Large intestine (tissue), 3 donors: Measurements from ENCODE around the gene CFAP73. TPM values are rescaled to one million over a fixed set of nuclear protein-coding genes. Genes with fewer than 3 reads are reported as not detected.

Experiments
- DNase-seq, 2 donors: peaks; one replicate each; pipeline versions ENCODE4 v3.0.0 to v3.0.0-alpha.2; 2013
- H3K27ac ChIP-seq: one replicate; pipeline ENCODE4 v1.5.1; 2013; ENCODE audit warnings: low read length
- H3K27me3 ChIP-seq: 2 replicates; pipeline ENCODE4 v1.6.1; 2013; ENCODE audit warnings: low read length; ENCODE audit not compliant: control insufficient read depth, insufficient read depth
- H3K36me3 ChIP-seq: 2 replicates; pipeline ENCODE4 v1.6.1; 2013; ENCODE audit warnings: low read length; ENCODE audit not compliant: control insufficient read depth, insufficient read depth
- H3K4me1 ChIP-seq: one replicate; pipeline ENCODE4 v1.6.1; 2013; ENCODE audit warnings: low read length; ENCODE audit not compliant: control insufficient read depth, insufficient read depth
- H3K4me3 ChIP-seq: one replicate; pipeline ENCODE4 v1.5.1; 2013; ENCODE audit warnings: low read length
- H3K9me3 ChIP-seq: one replicate; pipeline ENCODE4 v1.6.1; 2013; ENCODE audit warnings: mild to moderate bottlenecking, low read depth, low read length, moderate library complexity; ENCODE audit not compliant: control insufficient read depth
- WGBS: methylation state at CpG from one replicate; pipeline ENCODE4 v1.1.5; 2013; ENCODE audit warnings: low lambda C conversion rate; ENCODE audit not compliant: insufficient coverage; 5-methylcytosine and 5-hydroxymethylcytosine counted together
- polyA plus RNA-seq: library from polyadenylated mRNA; unstranded; fragments of 120-200 nt; gene quantifications from one replicate; pipeline ENCODE4 v1.2.1, GENCODE V29; 2013

The CFAP73 gene
- polyA plus RNA-seq, 1 donor, result 0.34 TPM

DNA sequence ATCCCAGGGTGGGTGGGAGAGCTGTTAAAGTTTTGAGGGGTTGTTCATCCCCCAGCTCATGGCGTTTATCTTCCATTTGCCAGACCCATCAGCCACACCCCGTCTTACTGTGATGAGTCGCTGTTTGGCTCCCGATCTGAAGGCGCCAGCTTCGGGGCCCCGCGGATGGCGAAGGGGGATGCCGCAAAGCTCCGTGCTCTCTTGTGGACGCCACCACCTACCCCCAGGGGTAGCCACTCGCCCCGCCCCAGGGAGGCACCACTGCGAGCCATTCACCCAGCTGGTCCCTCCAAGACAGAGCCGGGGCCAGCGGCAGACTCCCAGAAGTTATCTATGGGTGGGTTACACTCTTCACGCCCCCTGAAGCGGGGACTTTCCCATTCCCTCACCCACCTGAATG lies 41.7 kb downstream of the CFAP73 start:
- Histone ChIP-seq H3K4me3 (no peak overlapping the region), H3K27ac (no peak overlapping the region), H3K9me3 (no peaks in the 10 kb centered on the region), H3K4me1 (peaks cover 10% of the 10 kb centered on the region), H3K27me3 (no peaks in the 10 kb centered on the region), H3K36me3 (peaks cover 28% of the 10 kb centered on the region)
- no peak for DNase-seq
- WGBS, result no CpG with 5 or more reads among the region's 19 CpGs

DNA sequence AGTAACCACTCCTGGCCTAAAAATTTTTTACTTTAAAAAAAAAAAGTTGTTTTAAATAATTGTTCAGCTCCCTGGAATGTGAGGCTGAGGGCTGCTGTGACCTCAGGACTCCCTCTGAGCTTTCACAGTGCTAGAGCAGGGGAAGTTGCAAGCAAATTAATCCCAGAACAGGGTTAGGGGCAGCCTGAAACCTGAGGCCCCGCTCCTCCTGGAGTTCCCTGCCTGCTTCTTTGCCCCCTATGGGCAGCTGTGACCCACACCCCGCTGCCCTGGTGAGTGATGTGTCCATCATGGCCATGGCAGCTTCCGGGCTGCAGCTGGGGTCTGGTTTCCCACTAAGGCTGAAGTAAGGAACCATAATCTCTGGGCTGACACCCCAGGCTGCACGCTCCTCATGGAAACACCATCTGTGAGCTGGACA lies 45.5 kb downstream of the CFAP73 start:
- WGBS, result no CpG with 5 or more reads among the region's 4 CpGs
- Histone ChIP-seq H3K27me3 (no peaks in the 10 kb centered on the region), H3K36me3 (peaks cover 21% of the 10 kb centered on the region), H3K4me1 (no peaks in the 10 kb centered on the region), H3K27ac (no peak overlapping the region), H3K4me3 (no peak overlapping the region), H3K9me3 (no peaks in the 10 kb centered on the region)
- no peak for DNase-seq

DNA sequence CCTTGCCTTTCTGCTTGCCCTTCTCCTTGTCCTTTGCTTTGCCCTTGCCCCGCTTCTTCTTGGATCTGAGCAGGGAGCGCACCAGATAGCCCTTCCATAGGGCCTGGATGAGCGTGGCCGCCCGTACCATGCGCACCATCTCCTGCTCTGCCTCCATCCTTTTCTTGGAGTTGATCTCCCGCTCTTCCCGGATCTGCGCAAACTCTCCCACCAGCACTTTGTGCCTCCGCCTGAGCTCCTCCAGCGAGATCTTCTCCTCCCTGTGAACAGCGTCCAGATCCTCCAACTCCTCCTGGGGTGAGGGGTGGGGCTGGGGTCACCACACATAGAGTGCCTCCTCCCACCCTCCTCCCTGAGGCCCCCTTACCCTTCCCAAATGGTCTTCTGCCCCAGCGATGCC lies 46.1 kb downstream of the CFAP73 start:
- peaks cover 16% of the 10 kb centered on the region for H3K36me3 ChIP-seq

DNA sequence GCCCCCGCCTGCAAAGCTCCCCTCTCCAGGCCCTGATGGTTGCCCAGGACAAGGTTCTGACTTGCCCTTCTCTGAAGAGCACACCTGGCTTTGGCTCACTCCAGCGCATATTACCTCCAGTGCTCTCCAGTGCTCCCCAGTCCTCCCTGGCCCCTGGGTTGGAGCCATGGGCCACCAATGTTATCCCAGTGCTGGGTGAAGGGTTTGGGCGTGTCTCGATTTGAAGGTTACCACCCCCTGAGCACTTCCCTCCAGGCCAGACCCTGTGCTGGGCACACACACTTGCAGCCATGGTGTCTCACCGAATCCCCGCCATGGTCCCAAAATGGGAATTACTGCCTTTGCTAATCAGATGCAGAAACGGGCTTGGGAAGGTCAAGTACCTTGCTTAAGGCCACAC lies 47.1 kb downstream of the CFAP73 start:
- Histone ChIP-seq H3K27ac (no peak overlapping the region), H3K27me3 (no peaks in the 10 kb centered on the region), H3K4me1 (no peaks in the 10 kb centered on the region), H3K4me3 (no peak overlapping the region), H3K9me3 (no peaks in the 10 kb centered on the region), H3K36me3 (peaks cover 10% of the 10 kb centered on the region)
- WGBS, result no CpG with 5 or more reads among the region's 7 CpGs
- no peak for DNase-seq

More for the DNA sequence above, 46.1 kb downstream of the CFAP73 start:
- no peak overlapping the region for H3K27ac ChIP-seq
- no peaks in the 10 kb centered on the region for H3K9me3 ChIP-seq
- no peak for DNase-seq
- no peaks in the 10 kb centered on the region for H3K27me3 ChIP-seq
- WGBS, result no CpG with 5 or more reads among the region's 13 CpGs
- H3K4me1 ChIP-seq, result no peaks in the 10 kb centered on the region
- H3K4me3 ChIP-seq, result no peak overlapping the region

DNA sequence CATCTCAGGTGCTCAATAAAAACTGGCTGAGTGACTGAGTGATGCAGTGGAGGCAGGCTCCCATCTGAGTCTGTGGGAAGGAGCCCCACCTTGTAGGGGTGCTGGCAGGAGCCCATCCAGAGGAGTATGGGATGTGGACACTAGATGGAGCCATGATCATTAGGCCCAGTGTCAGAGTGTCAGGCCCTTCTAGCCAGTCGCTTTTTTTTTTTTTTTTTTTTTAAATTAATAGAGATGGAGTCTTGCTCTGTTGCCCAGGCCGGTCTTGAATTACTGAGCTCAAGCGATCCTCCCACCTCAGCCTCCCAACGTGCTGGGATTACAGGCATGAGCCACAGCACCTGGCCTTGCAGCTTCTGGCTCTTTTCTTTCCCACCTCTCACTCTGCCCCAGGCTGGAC lies 47.5 kb downstream of the CFAP73 start:
- no peak overlapping the region for H3K27ac ChIP-seq
- DNase-seq, result peak; percentile 52 to 60
- no peaks in the 10 kb centered on the region for H3K9me3 ChIP-seq
- WGBS, result 0% methylated on average over 1 of the region's 4 CpGs
- no peak overlapping the region for H3K4me3 ChIP-seq
- H3K36me3 ChIP-seq, result peaks cover 6% of the 10 kb centered on the region
- H3K27me3 ChIP-seq, result no peaks in the 10 kb centered on the region
- no peaks in the 10 kb centered on the region for H3K4me1 ChIP-seq

DNA sequence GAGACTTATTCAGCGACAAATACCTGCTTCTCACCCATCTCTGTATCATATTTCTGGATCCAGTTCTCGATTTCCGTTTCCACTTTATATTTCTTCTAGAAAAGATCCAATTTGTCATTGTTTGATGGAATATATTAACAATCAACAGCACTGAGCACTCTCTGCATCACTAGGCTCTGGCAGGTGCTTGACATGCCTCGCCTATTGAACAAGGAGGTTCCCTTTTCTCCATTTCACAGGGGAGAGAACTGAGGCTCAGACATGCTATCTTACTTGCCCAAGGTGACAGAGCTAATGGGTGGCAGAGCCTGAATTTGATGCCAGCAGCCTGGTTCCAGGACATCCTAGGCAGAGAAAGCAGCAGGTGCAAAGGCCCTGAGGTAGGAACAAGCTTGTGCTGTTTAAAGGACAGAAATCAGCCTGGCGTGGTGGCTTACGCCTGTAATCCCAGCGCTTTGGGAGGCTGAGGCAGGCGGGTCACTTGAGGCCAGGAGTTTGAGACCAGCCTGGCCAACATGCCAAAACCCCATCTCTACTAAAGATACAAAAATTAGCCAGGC lies 48.1 kb downstream of the CFAP73 start:
- Histone ChIP-seq H3K27ac (no peak overlapping the region), H3K36me3 (peaks cover 2% of the 10 kb centered on the region), H3K9me3 (no peaks in the 10 kb centered on the region), H3K27me3 (no peaks in the 10 kb centered on the region), H3K4me3 (no peak overlapping the region), H3K4me1 (no peaks in the 10 kb centered on the region)
- DNase-seq, result no peak
- 100% methylated on average over 1 of the region's 8 CpGs for WGBS

DNA sequence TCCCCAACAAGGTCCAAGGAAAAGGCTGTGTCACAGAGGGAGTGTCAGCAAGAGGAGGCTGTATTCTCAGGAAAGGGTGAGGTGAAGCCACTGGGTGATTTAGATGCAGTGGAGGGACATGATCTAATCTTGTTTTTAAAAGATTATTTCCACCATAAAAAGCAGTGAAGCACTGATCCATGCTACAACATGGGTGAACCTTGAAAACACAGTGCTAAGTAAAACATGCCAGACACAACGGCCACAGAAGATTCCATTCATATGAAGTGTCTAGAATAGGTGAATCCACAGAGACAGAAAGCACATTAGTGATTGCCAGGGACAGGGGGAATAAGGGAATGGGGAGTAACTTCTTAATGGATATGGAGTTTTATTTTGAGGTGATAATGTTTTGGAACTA lies 48.8 kb downstream of the CFAP73 start:
- DNase-seq, result no peak
- no CpG with 5 or more reads among the region's 1 CpG for WGBS
- H3K36me3 ChIP-seq, result no peaks in the 10 kb centered on the region
- H3K9me3 ChIP-seq, result no peaks in the 10 kb centered on the region
- H3K4me1 ChIP-seq, result no peaks in the 10 kb centered on the region
- H3K27ac ChIP-seq, result no peak overlapping the region
- no peak overlapping the region for H3K4me3 ChIP-seq
- H3K27me3 ChIP-seq, result no peaks in the 10 kb centered on the region

DNA sequence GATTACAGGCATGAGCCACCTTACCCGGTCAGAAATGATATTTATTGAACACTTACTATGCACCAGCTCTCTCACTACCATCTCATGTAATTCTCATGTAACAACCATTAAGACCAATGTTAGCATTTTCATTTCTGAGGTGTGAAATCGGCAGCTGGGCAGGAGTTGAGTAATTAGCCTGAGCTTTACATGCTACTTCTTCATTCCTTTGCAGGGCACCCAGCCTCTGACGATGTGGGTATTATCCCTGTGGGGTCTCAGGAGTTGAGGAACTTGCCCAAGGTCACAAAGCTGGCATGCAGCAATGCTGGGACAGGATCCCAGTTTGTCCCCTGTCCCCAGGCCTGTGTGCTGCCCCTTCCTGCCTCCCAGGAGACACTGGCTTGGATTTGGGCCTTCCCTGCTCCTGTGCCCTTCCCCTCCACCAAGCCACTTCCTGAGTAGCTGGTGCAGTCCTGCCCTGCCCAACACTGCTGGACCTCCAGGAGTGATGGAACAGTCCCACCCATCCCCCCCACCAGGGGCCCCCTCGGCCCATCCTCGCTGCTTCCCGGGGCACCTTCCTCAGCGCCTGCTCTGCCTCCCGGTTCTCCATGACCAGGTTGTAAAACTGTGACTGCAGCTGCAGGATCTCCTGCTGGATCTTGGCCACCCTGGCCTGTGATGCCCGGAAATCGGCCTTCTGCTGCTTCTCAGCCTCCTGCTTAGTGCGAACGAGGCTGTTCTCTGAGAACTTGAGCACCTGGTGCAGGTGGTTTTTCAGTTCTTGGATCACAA lies 50.7 kb downstream of the CFAP73 start:
- H3K27me3 ChIP-seq, result no peaks in the 10 kb centered on the region
- 80% methylated on average over 1 of the region's 12 CpGs for WGBS

DNA sequence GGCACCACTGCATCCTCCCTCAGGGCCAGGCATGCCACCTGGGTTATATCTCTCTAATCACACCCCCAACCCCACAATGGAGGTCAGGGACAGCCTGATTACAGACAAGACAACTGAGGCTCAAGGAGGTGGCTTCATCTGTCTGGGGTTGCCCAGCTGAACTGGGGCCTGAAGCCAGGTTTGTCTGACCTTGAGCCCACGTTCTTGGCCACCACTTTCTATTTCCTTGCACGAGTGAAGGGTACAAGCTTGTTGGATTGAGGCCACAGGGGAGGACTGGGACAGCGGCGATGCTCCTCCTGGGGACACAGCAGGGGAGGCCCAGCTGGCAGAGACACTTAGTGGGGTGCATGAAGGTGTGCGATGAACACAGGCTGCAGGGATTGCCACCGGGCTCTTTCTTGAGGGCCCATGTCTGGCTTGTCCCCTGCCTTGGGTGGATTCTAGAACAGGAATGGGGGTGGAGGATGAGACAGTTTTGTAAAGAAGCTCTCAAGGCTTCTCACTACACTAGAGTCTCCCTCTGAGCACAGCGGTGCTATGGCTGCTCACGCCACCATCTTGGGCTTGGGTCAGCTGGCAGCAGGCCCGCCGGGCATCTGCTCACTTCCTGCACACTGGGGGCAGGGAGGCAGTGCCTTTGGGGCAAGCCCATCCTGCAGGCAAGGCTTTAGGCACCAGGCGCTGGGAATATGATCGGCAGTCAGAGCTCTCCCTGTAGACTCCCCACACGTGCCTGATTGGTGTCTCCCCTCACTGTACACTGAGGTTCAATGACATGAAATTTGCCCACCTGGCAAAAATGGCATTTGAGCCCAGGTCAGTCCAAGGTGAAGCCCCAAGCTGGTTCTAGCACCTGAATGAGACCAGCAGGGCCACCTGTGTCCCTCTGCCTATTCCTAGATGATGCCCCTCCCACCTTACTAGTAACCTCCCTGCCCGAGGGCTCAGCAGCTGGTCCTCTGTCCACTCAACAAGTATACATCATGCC lies 52.0 kb downstream of the CFAP73 start:
- no peak for DNase-seq
- H3K36me3 ChIP-seq, result no peaks in the 10 kb centered on the region
- H3K4me1 ChIP-seq, result no peaks in the 10 kb centered on the region
- H3K9me3 ChIP-seq, result no peaks in the 10 kb centered on the region
- no peak overlapping the region for H3K4me3 ChIP-seq
- H3K27ac ChIP-seq, result no peak overlapping the region
- WGBS, result no CpG with 5 or more reads among the region's 14 CpGs
- H3K27me3 ChIP-seq, result no peaks in the 10 kb centered on the region

More for the DNA sequence above, 50.7 kb downstream of the CFAP73 start:
- no peaks in the 10 kb centered on the region for H3K9me3 ChIP-seq
- no peaks in the 10 kb centered on the region for H3K36me3 ChIP-seq
- no peak overlapping the region for H3K27ac ChIP-seq
- no peaks in the 10 kb centered on the region for H3K4me1 ChIP-seq
- no peak overlapping the region for H3K4me3 ChIP-seq
- DNase-seq, result no peak

DNA sequence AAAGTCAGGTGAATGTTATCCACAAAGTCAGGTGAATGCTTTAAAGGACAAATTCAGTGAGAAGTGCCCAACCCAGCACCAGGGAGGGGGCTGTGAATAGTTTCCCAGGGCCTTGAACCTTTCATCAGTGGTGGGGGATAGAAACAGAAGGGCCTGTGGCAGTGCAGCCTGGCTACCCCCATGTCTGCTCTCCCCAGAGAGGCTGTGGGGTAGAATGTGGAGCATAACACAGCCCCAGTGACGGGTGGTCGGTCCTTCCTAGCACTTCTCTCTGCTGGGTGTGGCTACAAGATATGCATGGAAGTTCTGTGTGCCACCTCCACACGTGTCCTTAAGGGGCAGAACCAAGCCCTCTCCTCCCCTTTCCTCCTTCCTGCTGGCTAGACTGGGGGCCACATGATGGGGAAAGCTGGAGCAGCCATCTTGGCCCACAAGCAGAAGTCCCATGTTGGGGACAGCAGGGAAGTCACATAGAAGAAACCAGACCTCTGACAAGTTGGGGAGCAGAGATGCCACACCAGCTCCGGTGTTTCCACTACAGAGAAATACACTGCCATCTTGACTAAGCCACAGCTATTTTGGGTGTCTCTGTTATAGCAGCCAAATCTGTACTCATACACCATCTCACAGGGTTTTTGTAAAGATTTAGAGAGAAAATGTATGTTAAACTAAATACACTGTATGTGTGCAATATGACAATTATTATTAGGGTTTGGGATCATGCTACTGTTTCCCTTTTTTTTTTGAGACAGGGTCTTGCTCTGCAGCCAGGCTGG lies 53.0 kb downstream of the CFAP73 start:
- DNase-seq, result no peak
- H3K9me3 ChIP-seq, result no peaks in the 10 kb centered on the region
- no peak overlapping the region for H3K27ac ChIP-seq
- no peaks in the 10 kb centered on the region for H3K27me3 ChIP-seq
- H3K36me3 ChIP-seq, result no peaks in the 10 kb centered on the region
- no peak overlapping the region for H3K4me3 ChIP-seq
- H3K4me1 ChIP-seq, result no peaks in the 10 kb centered on the region
- no CpG with 5 or more reads among the region's 4 CpGs for WGBS
